GM23338 (cell line): ENCODE results near the gene F3. TPM values are rescaled to one million over a fixed set of nuclear protein-coding genes. Genes with fewer than 3 reads are reported as not detected.

Experiments
- ATAC-seq: fragments of 200-7000 bp; cut with Tn5 transposase; 3 replicates; pipeline ENCODE4 v1.9.1; 2020
- DNase-seq: peaks from one replicate; pipeline ENCODE4 v3.0.0-alpha.2; 2015; ENCODE audit warnings: low spot score
- H2AFZ ChIP-seq: fragments of 200-600 bp; sonication (generic); 2 replicates; pipeline ENCODE4 v1.8.0; 2016; ENCODE audit warnings: antibody characterized with exemption, mild to moderate bottlenecking, moderate library complexity
- H3F3A ChIP-seq: fragments of 200-600 bp; sonication (generic); replicated peaks from 2 replicates; pipeline ENCODE4 v1.8.0; 2017; ENCODE audit warnings: antibody characterized with exemption, mixed run types, low read depth
- H3K27ac ChIP-seq: fragments of 200-600 bp; sonication (generic); 2 replicates; pipeline ENCODE4 v1.6.1; 2016; ENCODE audit warnings: low read depth
- H3K27me3 ChIP-seq: fragments of 200-600 bp; sonication (generic); 2 replicates; pipeline ENCODE4 v1.8.0; 2016; ENCODE audit warnings: mild to moderate bottlenecking, mixed run types, moderate library complexity; ENCODE audit not compliant: insufficient read depth
- H3K36me3 ChIP-seq: fragments of 200-600 bp; sonication (generic); 2 replicates; pipeline ENCODE4 v1.8.0; 2016; ENCODE audit warnings: mild to moderate bottlenecking; ENCODE audit not compliant: insufficient read depth
- H3K4me1 ChIP-seq: fragments of 200-600 bp; sonication (generic); 2 replicates; pipeline ENCODE4 v1.8.0; 2016; ENCODE audit warnings: mild to moderate bottlenecking, moderate library complexity; ENCODE audit not compliant: insufficient read depth
- H3K4me2 ChIP-seq: fragments of 200-600 bp; sonication (generic); 2 replicates; pipeline ENCODE4 v1.7.1; 2017; ENCODE audit warnings: mixed run types
- H3K4me3 ChIP-seq: fragments of 200-600 bp; sonication (generic); 2 replicates; pipeline ENCODE4 v1.6.1; 2016; ENCODE audit warnings: mixed run types
- H3K79me2 ChIP-seq: fragments of 200-600 bp; sonication (generic); replicated peaks from 2 replicates; pipeline ENCODE4 v1.8.0; 2017; ENCODE audit warnings: mild to moderate bottlenecking; ENCODE audit not compliant: insufficient read depth
- H3K9me2 ChIP-seq: fragments of 200-600 bp; sonication (generic); 2 replicates; pipeline ENCODE4 v1.8.0; 2017; ENCODE audit not compliant: insufficient read depth
- H4K20me1 ChIP-seq: fragments of 200-600 bp; sonication (generic); replicated peaks from 2 replicates; pipeline ENCODE4 v1.8.0; 2017; ENCODE audit warnings: mild to moderate bottlenecking; ENCODE audit not compliant: insufficient read depth
- H3K27ac Mint-ChIP-seq: 2 replicates; pipeline ENCODE4 v1.8.0; 2020; ENCODE audit warnings: inconsistent platforms, mild to moderate bottlenecking, moderate library complexity, mixed read lengths
- H3K27me3 Mint-ChIP-seq: 3 replicates; pipeline ENCODE4 v1.8.0; 2022; ENCODE audit warnings: low read depth, mild to moderate bottlenecking, moderate library complexity, mixed read lengths, inconsistent platforms; ENCODE audit not compliant: insufficient read depth, poor library complexity
- H3K36me3 Mint-ChIP-seq: 3 replicates; pipeline ENCODE4 v1.8.0; 2021; ENCODE audit warnings: low read depth, mild to moderate bottlenecking, inconsistent platforms, moderate library complexity, mixed read lengths
- H3K4me1 Mint-ChIP-seq: 3 replicates; pipeline ENCODE4 v1.8.0; 2020; ENCODE audit warnings: mild to moderate bottlenecking, inconsistent platforms, mixed read lengths
- H3K4me3 Mint-ChIP-seq: 3 replicates; pipeline ENCODE4 v1.8.0; 2021; ENCODE audit warnings: moderate library complexity, mild to moderate bottlenecking, inconsistent platforms, mixed read lengths
- H3K9me3 Mint-ChIP-seq: 3 replicates; pipeline ENCODE4 v1.8.0; 2020; ENCODE audit warnings: moderate library complexity, mild to moderate bottlenecking, inconsistent platforms, mixed read lengths
- CREB1 ChIP-seq: fragments of 250-450 bp; sonication (Bioruptor Pico); IDR thresholded peaks from 2 replicates; pipeline ENCODE4 v1.5.0; 2020; ENCODE audit warnings: low read depth, mild to moderate bottlenecking, moderate library complexity
- CTCF ChIP-seq, 2 experiments: fragments of 200-600 bp in 1 of 2; sonication (generic) in 1 of 2; conservative IDR thresholded peaks; 2 replicates each; pipeline versions ENCODE4 v1.5.1 to v1.6.1; 2016 to 2017; ENCODE audit warnings: antibody characterized with exemption in 2 of 2, low read depth in 2 of 2, mild to moderate bottlenecking in 2 of 2, moderate library complexity in 1 of 2
- EZH2 ChIP-seq: fragments of 200-600 bp; sonication (generic); IDR thresholded peaks from one replicate; pipeline ENCODE4 v1.8.0; 2017; ENCODE audit warnings: antibody characterized with exemption, mild to moderate bottlenecking, low read depth; ENCODE audit not compliant: unreplicated experiment
- JUNB ChIP-seq: IDR thresholded peaks from one replicate; pipeline ENCODE4 v1.6.1; 2016; ENCODE audit warnings: antibody characterized with exemption; ENCODE audit not compliant: unreplicated experiment
- NANOG ChIP-seq: IDR thresholded peaks from 2 replicates; pipeline ENCODE4 v1.6.1; 2016; ENCODE audit warnings: antibody characterized with exemption, borderline replicate concordance
- POLR2AphosphoS5 ChIP-seq: IDR thresholded peaks from 2 replicates; pipeline ENCODE4 v1.6.1; 2016; ENCODE audit warnings: antibody characterized with exemption, low read depth
- REST ChIP-seq: IDR thresholded peaks from one replicate; pipeline ENCODE4 v1.6.1; 2018; ENCODE audit warnings: antibody characterized with exemption; ENCODE audit not compliant: unreplicated experiment
- STAT1 ChIP-seq: IDR thresholded peaks from one replicate; pipeline ENCODE4 v1.6.1; 2016; ENCODE audit warnings: antibody characterized with exemption; ENCODE audit not compliant: unreplicated experiment
- ZNF331 ChIP-seq: fragments of 250-450 bp; sonication (Bioruptor Pico); IDR thresholded peaks from 2 replicates; pipeline ENCODE4 v1.5.0; 2020; ENCODE audit warnings: low read depth, mild to moderate bottlenecking, moderate library complexity
- polyA plus RNA-seq: library from polyadenylated mRNA; unstranded; fragments of >200 nt; fragmentation: Nextera tagmentation; extraction: Ambion mirVana; gene quantifications from 2 replicates; pipeline ENCODE4 v1.2.1, GENCODE V29; 2016
- total RNA-seq: library from RNA; depleted of rRNA; stranded (reverse); fragments of >200 nt; shearing (Covaris generic); gene quantifications from 2 replicates; pipeline ENCODE4 v1.2.3, GENCODE V29; 2014
- TF ChIP-seq, protein P1 (sequence below): IDR thresholded peaks from 2 replicates; pipeline ENCODE4 v1.6.1; 2016; ENCODE audit warnings: antibody characterized with exemption

F3 gene
- total and polyA plus RNA-seq, 2 experiments from 2014 or later = 6.9 to 9.7 TPM

GRCh38 chr1:94540440-94541245 is 916 bp downstream of the F3 start:
- peaks cover 39% of the 10 kb centered on the region for H3K4me1 Mint-ChIP-seq
- H3K4me3 Mint-ChIP-seq = peak overlapping the region; percentile 83
- Histone ChIP-seq H3K27ac (no peak overlapping the region), H3K79me2 (peaks cover 39% of the 10 kb centered on the region), H3K4me2 (peak overlapping the region; percentile 99), H3K4me3 (peak overlapping the region; percentile 91), H2AFZ (peak overlapping the region; percentile 97), H3F3A (peaks cover 8% of the 10 kb centered on the region; the same call in 1 of the 2 replicates), H3K36me3 (no peaks in the 10 kb centered on the region), H3K9me2 (no peaks in the 10 kb centered on the region), H3K27me3 (peaks cover 36% of the 10 kb centered on the region), H3K4me1 (peaks cover 42% of the 10 kb centered on the region), H4K20me1 (no peaks in the 10 kb centered on the region)
- peak; percentile 29 for TF ChIP-seq EZH2
- no peak for TF ChIP-seq REST
- TF ChIP-seq POLR2AphosphoS5 = no peak
- H3K36me3 Mint-ChIP-seq = peaks cover 10% of the 10 kb centered on the region; the same call in 2 of the 3 replicates
- H3K27ac Mint-ChIP-seq = no peak overlapping the region
- DNase-seq (peak; percentile 27), ATAC-seq (peak; percentile 14)
- peaks cover 21% of the 10 kb centered on the region for H3K27me3 Mint-ChIP-seq
- no peaks in the 10 kb centered on the region for H3K9me3 Mint-ChIP-seq

DNA sequence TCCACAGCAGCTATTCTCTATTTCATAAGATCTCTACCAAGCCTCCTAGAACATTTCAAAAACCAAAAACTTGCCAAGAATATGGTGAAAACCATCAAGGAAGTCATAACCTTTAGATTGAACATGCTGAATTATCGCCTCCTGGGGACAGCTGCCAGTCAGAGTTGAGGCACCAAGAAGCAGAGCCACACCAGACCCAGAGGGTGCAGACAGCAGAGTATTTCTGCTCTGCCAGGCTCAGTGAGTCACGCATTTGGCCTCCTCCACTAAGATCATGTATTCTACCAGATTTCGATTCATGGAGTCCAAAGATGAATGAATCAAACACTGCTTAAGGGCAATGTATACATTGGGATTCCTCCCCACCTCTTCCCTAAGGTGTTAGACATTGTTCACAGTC is 2.1 kb downstream of the F3 start:
- DNase-seq (no peak), ATAC-seq (no peak)
- Histone ChIP-seq H3K4me1 (peaks cover 42% of the 10 kb centered on the region), H3K36me3 (peaks cover 5% of the 10 kb centered on the region; the same call in 1 of the 2 replicates), H4K20me1 (no peaks in the 10 kb centered on the region), H3K9me2 (no peaks in the 10 kb centered on the region), H3K4me2 (0 out of 2 replicates have a peak overlapping the region, but pooled peaks have one; percentile 8), H3K4me3 (0 out of 2 replicates have a peak overlapping the region, but pooled peaks have one; percentile 7), H3K27me3 (peaks cover 35% of the 10 kb centered on the region), H3K27ac (no peak overlapping the region), H3K79me2 (peaks cover 39% of the 10 kb centered on the region), H2AFZ (no peak overlapping the region), H3F3A (peaks cover 8% of the 10 kb centered on the region; the same call in 1 of the 2 replicates)
- H3K9me3 Mint-ChIP-seq = no peaks in the 10 kb centered on the region
- peaks cover 19% of the 10 kb centered on the region; the same call in 2 of the 3 replicates for H3K36me3 Mint-ChIP-seq
- H3K4me1 Mint-ChIP-seq = peaks cover 39% of the 10 kb centered on the region
- H3K4me3 Mint-ChIP-seq = peak overlapping the region; percentile 83; the same call in 1 of the 3 replicates
- peaks cover 21% of the 10 kb centered on the region for H3K27me3 Mint-ChIP-seq
- no peak for TF ChIP-seq REST
- TF ChIP-seq EZH2 = no peak
- no peak for TF ChIP-seq STAT1
- no peak for TF ChIP-seq JUNB
- no peak for TF ChIP-seq NANOG
- TF ChIP-seq ZNF331 = no peak
- no peak for TF ChIP-seq CTCF (conservative IDR thresholded peaks at IDR 0.05; ENCODE audit: low read depth in 2 of 2)
- TF ChIP-seq, protein P1, sequence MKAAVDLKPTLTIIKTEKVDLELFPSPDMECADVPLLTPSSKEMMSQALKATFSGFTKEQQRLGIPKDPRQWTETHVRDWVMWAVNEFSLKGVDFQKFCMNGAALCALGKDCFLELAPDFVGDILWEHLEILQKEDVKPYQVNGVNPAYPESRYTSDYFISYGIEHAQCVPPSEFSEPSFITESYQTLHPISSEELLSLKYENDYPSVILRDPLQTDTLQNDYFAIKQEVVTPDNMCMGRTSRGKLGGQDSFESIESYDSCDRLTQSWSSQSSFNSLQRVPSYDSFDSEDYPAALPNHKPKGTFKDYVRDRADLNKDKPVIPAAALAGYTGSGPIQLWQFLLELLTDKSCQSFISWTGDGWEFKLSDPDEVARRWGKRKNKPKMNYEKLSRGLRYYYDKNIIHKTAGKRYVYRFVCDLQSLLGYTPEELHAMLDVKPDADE = no peak
- TF ChIP-seq POLR2AphosphoS5 = no peak
- no peak for TF ChIP-seq CREB1 (CRISPR knock-in tag)
- H3K27ac Mint-ChIP-seq = no peak overlapping the region
